Heart right ventricle (tissue), 16 donors: ENCODE results near the gene RDM1. TPM values are rescaled to one million over a fixed set of nuclear protein-coding genes. Genes with fewer than 3 reads are reported as not detected.

Experiments used
- ATAC-seq, 8 donors: fragments of 200-7000 bp; cut with Tn5 transposase; one replicate each; pipeline ENCODE4 v1.9.1; 2020; ENCODE audit warnings: mild to moderate bottlenecking in 8 of 8, moderate library complexity in 8 of 8, moderate number of reproducible peaks in 1 of 8
- DNase-seq, 2 donors: peaks; one replicate each; pipeline ENCODE4 v3.0.0-alpha.2; 2020
- H3K27ac ChIP-seq, 10 donors: fragments of 200-600 bp; sonication (generic) in 2 of 10; one replicate each; pipeline versions ENCODE4 v1.5.0 to v1.8.0; 2020 to 2022; ENCODE audit warnings: mild to moderate bottlenecking in 3 of 10
- H3K27me3 ChIP-seq, 7 donors: fragments of 200-600 bp; one replicate each; pipeline ENCODE4 v1.8.0; 2021 to 2022; ENCODE audit warnings: mild to moderate bottlenecking in 2 of 7
- H3K36me3 ChIP-seq, 9 donors: fragments of 200-600 bp; sonication (generic) in 1 of 9; one replicate each; pipeline versions ENCODE4 v1.5.0 to v1.8.0; 2020 to 2022; ENCODE audit warnings: mild to moderate bottlenecking in 2 of 9
- H3K4me1 ChIP-seq, 9 donors: fragments of 200-600 bp; sonication (generic) in 1 of 9; one replicate each; pipeline versions ENCODE4 v1.5.0 to v1.8.0; 2020 to 2022; ENCODE audit warnings: mild to moderate bottlenecking in 4 of 9
- H3K4me3 ChIP-seq, 10 donors: fragments of 200-600 bp; sonication (generic) in 2 of 10; one replicate each; pipeline versions ENCODE4 v1.5.0 to v1.8.0; 2020 to 2022; ENCODE audit warnings: mild to moderate bottlenecking in 7 of 10, moderate library complexity in 2 of 10
- H3K9me3 ChIP-seq, 11 donors: fragments of 200-600 bp in 10 of 11; sonication (generic) in 2 of 11; one replicate each; pipeline versions ENCODE4 v1.5.0 to v1.8.0; 2013 to 2022; ENCODE audit warnings: mild to moderate bottlenecking in 2 of 11, control low read depth in 1 of 11, moderate library complexity in 1 of 11
- CTCF ChIP-seq, 9 donors: fragments of 200-600 bp; sonication (generic) in 2 of 9; IDR thresholded peaks; one replicate each; pipeline versions ENCODE4 v1.5.0 to v1.8.0; 2021 to 2022; ENCODE audit warnings: antibody characterized with exemption in 9 of 9, mild to moderate bottlenecking in 5 of 9, moderate library complexity in 1 of 9
- WGBS, 2 donors: extraction: QIAGEN DNeasy Blood & Tissue Kit; methylation state at CpG; one replicate each; pipeline ENCODE4 v1.1.7; 2013; ENCODE audit warnings: inconsistent platforms in 1 of 2; 5-methylcytosine and 5-hydroxymethylcytosine counted together
- intact Hi-C, 10 donors: fragments of 100-400 bp; cut with DNase I; formaldehyde crosslinking; loops; one replicate each; pipeline versions ENCODE4 v1.11.1 to v1.14.2; 2022
- polyA plus RNA-seq, 2 donors: library from polyadenylated mRNA; stranded (reverse); fragments of 200-250 nt; gene quantifications; one replicate each; pipeline ENCODE4 v1.2.3, GENCODE V29; 2013
- total RNA-seq, 10 donors: library from RNA; stranded (reverse); fragmentation: NEBNext Ultra II Directional in 3 of 10; extraction: Animal tissue kit (Norgen Biotek cat#: 25700) in 3 of 10; gene quantifications; one replicate each; pipeline versions ENCODE4 v1.2.1 to v1.2.4, GENCODE V29; 2021 to 2023
- donor health status: Arrhythmogenic right ventricular cardiomyopathy.
- donor health status: ischemic (EF 13 %, LVEDD 7.1; RV severe dilation, severe dysfunction).
- donor health status: healthy with polysubstance abuse.
- donor health status: DM: no; HTN: yes; CAD: no.
- donor health status: DM: no; HTN: no; CAD: no.
- donor health status: ischemic (EF 25% LVEDD 6.9; RV normal size, moderate dysfunction).
- donor health status: ischemic (EF 25% LVEDD 5.7; RV mildly dilated, moderate dysfunction).
- donor health status: healthy.
- donor health status: DM: yes; HTN: yes; CAD: no.
- donor health status: Ischemic cardiomyopathy.
- donor health status: ischemic (EF 35%, LVEDD 5.7; RV mildly dilated, moderate dysfunction).
- donor health status: nonischemic (EF 11% LVEDD 7.7; RV severe dilation, severe dysfunction).
- donor health status: DM: yes; HTN: yes; CAD: no.
- donor health status: PGD.
- donor health status: ischemic (EF 29% LVEDD 5.4; RV normal size, mild dysfunction).
- donor health status: nonischemic (EF 23%, LVEDD 6.1; RV moderate dilation, normal function).

The RDM1 gene
- total and polyA plus RNA-seq, 12 donors, result 0.46 to 1.3 TPM; not detected in 10

DNA sequence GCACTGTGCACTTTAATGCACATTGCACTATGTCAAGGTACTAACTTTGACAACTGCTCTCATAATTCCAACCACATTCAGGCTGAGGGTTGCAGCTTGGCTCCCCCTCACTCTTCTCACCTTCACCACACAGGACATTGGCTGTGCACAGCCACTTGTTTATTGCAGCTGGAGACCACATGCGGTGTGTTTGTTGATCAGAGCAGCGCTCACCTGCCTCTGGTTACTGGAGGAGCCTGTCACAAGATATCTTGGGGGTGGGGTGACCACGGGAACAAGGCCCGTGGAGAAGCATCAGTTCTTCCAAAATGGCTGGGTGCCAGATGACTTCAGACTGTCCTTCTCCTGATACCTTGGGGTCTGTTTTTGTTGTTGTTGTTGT lies 39.8 kb downstream of the RDM1 start:
- Histone ChIP-seq H3K9me3 (no peaks in the 10 kb centered on the region), H3K4me3 (no peak overlapping the region), H3K4me1 (peaks cover 0 to 45% (median 3%) of the 10 kb centered on the region in 9 donors), H3K36me3 (no peaks in the 10 kb centered on the region), H3K27me3 (peaks cover 0 to 5% (median 0%) of the 10 kb centered on the region in 7 donors), H3K27ac (peak overlapping the region in 1 of 10 donors; percentile 76)
- ATAC-seq, result peak in 2 of 8 donors; percentile 37 to 52
- intact Hi-C loops, result no loop called here
- no peak for DNase-seq
- 53 to 63% methylated on average over 4 of the region's 4 CpGs for whole genome bisulfite sequencing, 2 donors
- no peak for TF ChIP-seq CTCF (IDR thresholded peaks at IDR 0.05)

- intact Hi-C loops, result no loop called here
- peak in 1 of 8 donors; percentile 35 for ATAC-seq
- H3K4me1 ChIP-seq, result peaks cover 0 to 39% (median 3%) of the 10 kb centered on the region in 9 donors
- WGBS, 2 donors, result 72 to 75% methylated on average over 2 of the region's 2 CpGs
- H3K27ac ChIP-seq, result peak overlapping the region in 1 of 10 donors; percentile 79
- H3K27me3 ChIP-seq, result no peaks in the 10 kb centered on the region
- H3K9me3 ChIP-seq, result no peaks in the 10 kb centered on the region
- H3K36me3 ChIP-seq, result no peaks in the 10 kb centered on the region
- no peak for DNase-seq
- H3K4me3 ChIP-seq, result no peak overlapping the region
- TF ChIP-seq CTCF (IDR thresholded peaks at IDR 0.05), result no peak
Measured at GRCh38 chr17:35889818-35890773, 40.5 kb downstream of the RDM1 start.

GRCh38 chr17:35889241-35889640 lies 41.3 kb downstream of the RDM1 start:
- H3K4me3 ChIP-seq, result no peak overlapping the region
- DNase-seq (no peak), ATAC-seq (no peak)
- WGBS, 2 donors, result 88 to 89% methylated on average over 2 of the region's 2 CpGs
- H3K36me3 ChIP-seq, result no peaks in the 10 kb centered on the region
- H3K9me3 ChIP-seq, result no peaks in the 10 kb centered on the region
- peak overlapping the region in 1 of 10 donors; percentile 79 for H3K27ac ChIP-seq
- no peaks in the 10 kb centered on the region for H3K27me3 ChIP-seq
- no peak for TF ChIP-seq CTCF (IDR thresholded peaks at IDR 0.05)
- H3K4me1 ChIP-seq, result peaks cover 0 to 39% (median 3%) of the 10 kb centered on the region in 9 donors
- intact Hi-C loops, result no loop called here

DNA sequence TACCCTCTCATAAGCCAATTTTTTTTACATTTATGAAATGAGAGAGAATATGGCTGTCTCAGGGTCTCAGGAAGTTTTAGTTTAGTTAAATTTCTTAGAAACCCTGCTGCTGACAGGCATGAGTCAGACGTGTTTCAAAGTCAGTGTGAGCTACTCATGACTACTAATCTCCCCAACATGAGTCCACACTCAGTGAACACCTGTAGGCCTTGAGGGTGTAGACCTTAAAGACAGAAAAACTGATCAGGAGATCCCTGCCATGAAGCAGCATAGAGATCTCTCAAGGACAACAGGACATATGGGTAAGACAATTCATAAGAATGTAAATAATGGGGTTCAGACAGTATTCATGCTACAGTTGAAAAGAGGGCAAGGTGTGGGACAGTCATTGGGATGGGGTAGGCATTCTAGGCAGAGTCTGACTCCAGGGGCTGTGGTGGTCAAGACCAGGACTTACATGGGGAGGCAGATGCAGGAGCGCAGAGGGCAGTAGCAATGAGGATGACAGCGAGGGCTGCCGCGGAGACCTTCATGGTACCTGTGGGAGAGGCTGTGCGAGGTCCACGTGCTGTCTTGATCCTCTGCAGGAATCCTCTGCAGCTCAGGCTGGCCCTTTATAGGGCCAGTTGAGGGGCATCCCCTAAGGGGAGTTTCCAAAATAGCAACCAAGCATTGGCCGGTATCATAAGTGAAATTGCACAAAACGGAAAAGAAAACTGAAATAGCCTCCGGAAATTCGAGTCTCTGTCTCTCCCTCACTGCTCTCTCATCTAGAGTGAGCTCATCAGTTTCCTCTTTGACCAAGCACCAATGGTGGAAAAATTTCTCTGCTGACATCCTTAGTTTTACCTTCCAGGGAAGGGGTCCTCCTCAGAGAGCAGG lies 50.6 kb downstream of the RDM1 start, which contains the start of gene CCL5:
TSS of gene CCL5 (minus strand) at position 588 of the 882 bp plus-strand sequence.
- Histone ChIP-seq H3K4me1 (peaks cover 0 to 23% (median 0%) of the 10 kb centered on the region in 9 donors), H3K36me3 (no peaks in the 10 kb centered on the region), H3K27ac (peak within 1 kb of the TSS in 1 of 10 donors; percentile 57), H3K9me3 (no peaks in the 10 kb centered on the region), H3K27me3 (no peaks in the 10 kb centered on the region), H3K4me3 (peak within 1 kb of the TSS in 1 of 10 donors; percentile 49)
- no peak for TF ChIP-seq CTCF (IDR thresholded peaks at IDR 0.05)
- 56 to 69% methylated on average over 11 of the region's 11 CpGs for WGBS, 2 donors
- DNase-seq (no peak), ATAC-seq (peak in 5 of 8 donors; percentile 24 to 71 (median 38))
- intact Hi-C loops, result no loop called here
